Subcutaneous abdominal adipose tissue (tissue), 5 donors: ENCODE data around the gene P2RX6.

Source experiments
- H3K27ac ChIP-seq: one replicate; pipeline ENCODE4 v1.7.0; 2013; ENCODE audit warnings: low read depth, mild to moderate bottlenecking, inconsistent platforms, low read length, moderate library complexity
- H3K27me3 ChIP-seq, 5 donors: one replicate each; pipeline ENCODE4 v1.7.0; 2013; ENCODE audit warnings: low read length in 5 of 5, inconsistent platforms in 1 of 5; ENCODE audit not compliant: control insufficient read depth in 5 of 5, insufficient read depth in 4 of 5
- H3K36me3 ChIP-seq, 5 donors: one replicate each; pipeline ENCODE4 v1.7.0; 2013; ENCODE audit warnings: low read length in 5 of 5; ENCODE audit not compliant: control insufficient read depth in 5 of 5, insufficient read depth in 5 of 5
- H3K4me1 ChIP-seq, 5 donors: one replicate each; pipeline ENCODE4 v1.7.0; 2013; ENCODE audit warnings: low read length in 5 of 5, mild to moderate bottlenecking in 3 of 5, moderate library complexity in 1 of 5; ENCODE audit not compliant: control insufficient read depth in 5 of 5, insufficient read depth in 5 of 5
- H3K4me3 ChIP-seq, 5 donors: one replicate each; pipeline ENCODE4 v1.7.0; 2013; ENCODE audit warnings: low read length in 5 of 5, low read depth in 1 of 5
- H3K9ac ChIP-seq, 5 donors: one replicate each; pipeline ENCODE4 v1.7.0; 2013; ENCODE audit warnings: low read length in 5 of 5, mild to moderate bottlenecking in 4 of 5, moderate library complexity in 3 of 5
- H3K9me3 ChIP-seq, 5 donors: one replicate each; pipeline ENCODE4 v1.7.0; 2013; ENCODE audit warnings: low read length in 5 of 5; ENCODE audit not compliant: control insufficient read depth in 5 of 5
- donor health status: healthy.
- donor health status: healthy.
- donor health status: healthy.
- donor health status: healthy.
- donor health status: healthy.

Gene P2RX6

GRCh38 chr22:20989323-20990138, 25.4 kb upstream of the P2RX6 start:
- H3K36me3 ChIP-seq, result peaks cover 0 to 86% (median 74%) of the 10 kb centered on the region in 5 donors
- no peak overlapping the region for H3K9ac ChIP-seq
- H3K27ac ChIP-seq, result no peak overlapping the region

DNA sequence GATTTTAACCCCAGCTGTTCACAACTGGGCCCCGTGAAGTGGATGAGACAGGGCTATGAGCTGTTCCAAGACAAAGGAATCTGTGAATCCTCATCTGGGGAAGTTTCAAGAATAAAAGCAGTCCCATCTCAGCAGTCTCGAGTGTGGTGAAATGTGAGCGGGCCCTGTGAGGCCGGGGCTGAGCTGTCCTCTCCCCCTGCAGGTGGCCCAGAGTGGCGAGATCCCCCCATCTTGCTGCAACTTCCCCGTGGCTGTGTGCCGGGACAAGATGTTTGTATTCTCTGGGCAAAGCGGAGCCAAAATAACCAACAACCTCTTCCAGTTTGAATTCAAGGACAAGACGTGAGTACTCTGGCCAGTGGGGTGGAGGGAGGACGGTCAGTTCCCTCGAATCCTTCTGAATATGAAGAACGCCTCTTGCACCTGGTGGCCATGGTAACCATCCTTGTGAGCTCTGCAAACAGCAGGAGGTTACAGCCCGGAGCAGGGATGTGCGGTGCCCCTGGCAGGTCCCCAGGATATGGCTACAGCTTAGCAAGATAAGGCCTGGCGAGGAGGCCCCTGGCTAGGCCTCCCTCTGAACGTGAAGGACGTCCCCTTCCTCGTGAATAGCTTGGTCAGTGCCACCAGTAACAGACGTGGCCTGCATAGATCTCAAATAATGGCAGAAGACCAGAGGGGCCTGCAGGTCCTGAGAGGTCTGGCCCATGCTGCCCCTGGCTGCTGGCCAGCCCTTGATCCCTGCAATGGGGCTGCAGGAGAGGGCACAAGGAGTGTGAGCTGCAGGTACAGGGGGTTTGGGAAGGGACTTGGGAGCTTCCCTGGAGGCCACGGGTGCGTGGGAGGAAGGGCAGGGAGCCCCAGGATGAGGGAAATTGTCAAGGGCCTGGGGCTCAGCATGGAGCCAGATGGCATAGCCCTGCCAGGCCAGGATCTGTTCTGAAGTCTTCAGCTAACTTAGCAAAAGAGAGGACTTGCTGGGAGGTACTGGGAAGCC, 24.5 kb upstream of the P2RX6 start:
- no peaks in the 10 kb centered on the region for H3K4me1 ChIP-seq
- no peaks in the 10 kb centered on the region for H3K27me3 ChIP-seq
- H3K4me3 ChIP-seq, result no peak overlapping the region
- peaks cover 0 to 90% (median 80%) of the 10 kb centered on the region in 5 donors for H3K36me3 ChIP-seq
- no peak overlapping the region for H3K27ac ChIP-seq
- no peak overlapping the region for H3K9ac ChIP-seq
- no peaks in the 10 kb centered on the region for H3K9me3 ChIP-seq

More at GRCh38 chr22:20989323-20990138, 25.4 kb upstream of the P2RX6 start:
- Histone ChIP-seq H3K4me1 (no peaks in the 10 kb centered on the region), H3K4me3 (no peak overlapping the region), H3K9me3 (no peaks in the 10 kb centered on the region), H3K27me3 (no peaks in the 10 kb centered on the region)

GRCh38 chr22:20991252-20992055, 23.5 kb upstream of the P2RX6 start:
- Histone ChIP-seq H3K36me3 (peaks cover 0 to 91% (median 83%) of the 10 kb centered on the region in 5 donors), H3K9ac (no peak overlapping the region), H3K27ac (no peak overlapping the region), H3K4me3 (no peak overlapping the region), H3K27me3 (no peaks in the 10 kb centered on the region), H3K4me1 (no peaks in the 10 kb centered on the region), H3K9me3 (no peaks in the 10 kb centered on the region)

DNA sequence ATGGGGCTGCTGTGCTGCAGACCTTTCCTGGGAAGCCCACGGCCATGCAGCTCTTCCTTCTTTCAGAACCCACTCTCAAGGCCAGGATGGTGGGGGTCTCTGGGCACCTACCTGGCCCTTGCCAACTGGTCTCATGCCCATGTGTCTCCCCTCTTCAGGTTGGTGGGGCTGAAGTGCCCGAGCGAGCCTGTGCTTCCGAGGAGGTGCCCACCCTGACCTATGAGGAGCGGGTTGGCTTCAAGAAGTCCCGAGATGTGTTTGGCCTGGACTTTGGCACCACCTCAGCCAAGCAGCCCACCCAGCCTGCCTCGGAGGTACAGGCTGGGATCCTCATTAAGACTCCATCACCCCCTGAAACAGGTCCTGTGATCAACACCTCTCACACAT, 22.9 kb upstream of the P2RX6 start:
- H3K4me1 ChIP-seq, result no peaks in the 10 kb centered on the region
- peaks cover 0 to 93% (median 84%) of the 10 kb centered on the region in 5 donors for H3K36me3 ChIP-seq
- no peaks in the 10 kb centered on the region for H3K27me3 ChIP-seq
- H3K9me3 ChIP-seq, result no peaks in the 10 kb centered on the region
- no peak overlapping the region for H3K27ac ChIP-seq
- H3K4me3 ChIP-seq, result no peak overlapping the region
- H3K9ac ChIP-seq, result no peak overlapping the region

GRCh38 chr22:20992456-20993303, 22.3 kb upstream of the P2RX6 start:
- no peaks in the 10 kb centered on the region for H3K9me3 ChIP-seq
- no peaks in the 10 kb centered on the region for H3K27me3 ChIP-seq
- H3K27ac ChIP-seq, result no peak overlapping the region
- H3K9ac ChIP-seq, result no peak overlapping the region
- H3K36me3 ChIP-seq, result peaks cover 0 to 93% (median 86%) of the 10 kb centered on the region in 5 donors
- no peak overlapping the region for H3K4me3 ChIP-seq
- H3K4me1 ChIP-seq, result no peaks in the 10 kb centered on the region

DNA sequence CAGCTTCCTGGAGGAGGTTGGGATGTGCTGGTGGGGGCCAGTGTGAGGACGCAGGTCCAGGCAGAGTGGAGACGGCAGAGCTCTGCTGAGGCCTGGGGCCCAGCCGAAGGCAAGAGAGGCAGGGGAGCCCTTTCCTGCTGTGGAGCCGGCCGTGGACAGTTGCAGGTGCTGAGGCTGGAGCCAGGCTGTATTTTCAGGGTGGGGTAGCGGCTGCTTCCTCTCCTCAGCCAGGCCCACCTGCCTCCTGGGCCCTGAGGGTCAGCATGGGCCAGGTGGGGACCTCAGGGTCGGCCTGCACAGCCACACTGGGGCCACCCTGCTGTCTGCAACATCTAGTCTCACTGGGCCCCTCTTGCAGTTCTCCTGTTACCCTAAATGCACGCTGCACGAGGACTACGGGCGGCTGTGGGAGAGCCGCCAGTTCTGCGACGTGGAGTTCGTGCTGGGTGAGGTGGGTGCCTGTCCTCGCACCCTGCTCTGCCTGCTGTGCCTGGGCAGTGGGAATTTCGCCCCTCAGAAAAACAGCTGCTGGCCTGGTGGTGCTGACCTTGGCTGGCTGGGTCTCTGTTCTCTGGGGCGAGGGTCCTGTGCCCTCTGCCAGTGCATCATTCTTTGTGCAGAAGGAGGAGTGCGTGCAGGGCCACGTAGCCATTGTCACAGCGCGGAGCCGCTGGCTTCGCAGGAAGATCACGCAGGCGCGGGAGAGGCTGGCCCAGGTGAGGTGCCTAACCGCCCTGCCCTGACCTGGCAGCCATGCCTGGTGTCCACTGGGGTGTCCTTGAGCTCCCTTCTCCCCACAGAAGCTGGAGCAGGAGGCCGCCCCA, 21.4 kb upstream of the P2RX6 start:
- Histone ChIP-seq H3K27ac (no peak overlapping the region), H3K9me3 (no peaks in the 10 kb centered on the region), H3K4me1 (no peaks in the 10 kb centered on the region), H3K4me3 (no peak overlapping the region), H3K36me3 (peaks cover 0 to 90% (median 84%) of the 10 kb centered on the region in 5 donors), H3K9ac (no peak overlapping the region), H3K27me3 (no peaks in the 10 kb centered on the region)

DNA sequence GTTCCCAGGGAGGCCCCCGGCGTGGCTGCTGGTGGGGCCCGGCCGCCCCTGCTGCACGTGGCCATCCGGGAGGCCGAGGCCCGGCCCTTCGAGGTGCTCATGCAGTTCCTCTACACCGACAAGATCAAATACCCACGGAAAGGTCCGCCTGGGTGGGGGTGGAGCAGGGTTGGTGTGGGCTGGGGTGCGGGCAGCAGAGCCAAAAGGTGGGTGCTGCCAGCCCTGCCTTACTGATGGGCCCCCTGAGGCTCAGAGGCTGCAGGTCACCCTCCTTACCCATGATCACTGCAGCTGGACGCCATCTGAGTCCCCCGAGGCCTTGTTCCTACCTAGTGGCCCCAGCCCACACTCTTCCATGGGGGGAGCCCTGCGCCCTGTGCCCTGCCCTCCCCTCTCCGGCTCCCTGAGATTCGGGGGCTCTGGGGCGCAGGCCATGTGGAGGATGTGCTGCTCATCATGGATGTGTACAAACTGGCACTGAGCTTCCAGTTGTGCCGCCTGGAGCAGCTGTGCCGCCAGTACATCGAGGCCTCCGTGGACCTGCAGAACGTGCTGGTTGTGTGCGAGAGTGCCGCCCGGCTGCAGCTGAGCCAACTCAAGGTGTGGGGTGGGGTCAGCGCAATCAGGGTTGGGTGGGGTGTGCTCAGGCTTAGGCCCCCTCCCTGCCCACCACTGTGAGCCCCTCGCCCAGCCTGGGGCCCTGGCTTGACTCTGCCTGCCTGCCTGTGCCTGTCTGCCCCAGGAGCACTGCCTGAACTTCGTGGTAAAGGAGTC, 20.6 kb upstream of the P2RX6 start:
- peaks cover 0 to under 1% (median 0%) of the 10 kb centered on the region in 5 donors for H3K4me1 ChIP-seq
- H3K4me3 ChIP-seq, result no peak overlapping the region
- no peak overlapping the region for H3K27ac ChIP-seq
- no peak overlapping the region for H3K9ac ChIP-seq
- H3K9me3 ChIP-seq, result no peaks in the 10 kb centered on the region
- H3K36me3 ChIP-seq, result peaks cover 0 to 91% (median 83%) of the 10 kb centered on the region in 5 donors
- H3K27me3 ChIP-seq, result no peaks in the 10 kb centered on the region

- Histone ChIP-seq H3K9ac (no peak overlapping the region), H3K27ac (no peak overlapping the region), H3K4me3 (no peak overlapping the region), H3K27me3 (no peaks in the 10 kb centered on the region), H3K9me3 (no peaks in the 10 kb centered on the region), H3K4me1 (peaks cover 0 to 6% (median 4%) of the 10 kb centered on the region in 5 donors), H3K36me3 (peaks cover 0 to 96% (median 86%) of the 10 kb centered on the region in 5 donors)
These were observed 20.1 kb upstream of the P2RX6 start for GRCh38 chr22:20994902-20995241.
